GM13977 (cell line): ENCODE data around the gene RANBP17.
"Not testable (repeated sequence)": the region's sequence is repeated elsewhere in the genome, so short reads cannot be mapped to it uniquely, and the experiment has no call there.

Experiments used
- DNase-seq: peaks from one replicate; pipeline ENCODE4 v3.0.0; 2012; ENCODE audit warnings: low spot score
- CTCF ChIP-seq: IDR thresholded peaks from 2 replicates; pipeline ENCODE4 v1.5.1; 2012; ENCODE audit warnings: mild to moderate bottlenecking, control low read depth; ENCODE audit not compliant: insufficient read depth; ENCODE audit errors: extremely low read depth, missing control alignments
- in situ Hi-C: fragments of 300-500 bp; cut with MboI; formaldehyde crosslinking; loops from one replicate; pipeline ENCODE4 v1.12.0; 2022; ENCODE audit warnings: low sequenced_read_pairs, low pct_unique_long_range_greater_than_20kb, mixed read lengths, inconsistent platforms; ENCODE audit not compliant: unreplicated experiment

The RANBP17 gene

DNA sequence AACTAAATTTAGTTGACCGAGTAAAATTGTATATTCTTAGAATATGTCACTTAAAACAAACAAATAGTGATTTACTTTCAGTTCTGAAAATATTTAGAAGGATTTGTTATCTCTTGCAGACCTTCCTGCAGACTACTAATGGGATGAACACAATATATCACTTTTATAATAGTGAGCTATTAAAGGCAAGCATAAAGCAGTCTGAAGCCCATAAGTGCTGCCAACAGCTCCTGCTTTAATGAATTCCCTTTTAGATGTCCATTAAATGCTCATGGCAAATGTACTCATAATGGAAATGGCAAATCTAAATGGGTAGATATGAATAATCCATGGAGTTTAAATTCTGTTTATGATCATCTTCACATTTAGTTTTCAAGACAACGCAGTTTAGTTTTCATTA lies 170.2 kb downstream of the RANBP17 start:
- no peak for DNase-seq
- TF ChIP-seq CTCF, result no peak
- in situ Hi-C loops, result no loop called here

DNA sequence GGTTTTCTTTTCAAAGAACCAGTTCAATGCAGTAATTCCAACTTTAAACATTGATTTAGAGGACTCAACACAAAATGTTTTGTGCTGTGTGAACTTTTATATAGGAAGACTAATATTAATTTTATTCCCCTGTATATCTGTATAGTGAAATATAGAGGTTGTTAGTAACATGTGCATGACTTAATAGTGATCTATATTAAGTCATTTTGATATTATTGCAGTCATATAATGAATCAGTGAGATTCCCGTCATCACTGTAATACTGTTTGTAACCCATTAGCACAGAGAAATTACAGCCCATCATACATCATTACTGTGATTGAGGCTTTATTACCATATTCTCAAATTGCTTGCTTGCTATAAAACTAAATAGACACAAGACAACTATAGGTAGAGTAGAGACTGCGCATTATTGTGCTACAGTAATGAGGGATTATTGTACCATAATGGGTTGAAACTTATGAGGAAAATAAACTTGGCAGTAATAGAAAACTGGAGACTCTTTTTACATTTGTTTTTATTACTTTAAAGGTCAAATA lies 170.7 kb downstream of the RANBP17 start:
- TF ChIP-seq CTCF, result no peak
- no peak for DNase-seq
- in situ Hi-C loops, result no loop called here

- in situ Hi-C loops, DNase-seq: not testable (repeated sequence)
Measured at GRCh38 chr5:171041893-171042292, 180.1 kb downstream of the RANBP17 start.

DNA sequence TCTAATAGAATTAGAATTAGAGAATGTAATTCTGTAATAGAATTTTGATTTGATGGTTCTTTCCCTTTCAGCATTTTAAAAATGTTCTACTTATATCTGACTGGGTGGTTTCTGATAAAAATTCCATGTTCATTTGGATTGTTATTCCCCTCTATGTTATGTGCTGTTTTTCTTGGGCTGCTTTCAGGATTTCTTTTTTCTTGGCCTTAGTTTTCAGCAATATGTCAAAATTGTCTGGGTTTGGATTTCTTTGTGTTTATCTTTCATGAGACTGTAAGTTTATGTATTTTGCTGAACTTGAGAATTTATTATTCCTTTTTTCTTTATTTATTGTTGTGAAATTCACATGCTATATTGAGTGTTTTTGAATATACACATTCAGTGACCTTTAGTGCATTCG lies 189.1 kb downstream of the RANBP17 start:
- DNase-seq, result no peak
- no peak for TF ChIP-seq CTCF

DNA sequence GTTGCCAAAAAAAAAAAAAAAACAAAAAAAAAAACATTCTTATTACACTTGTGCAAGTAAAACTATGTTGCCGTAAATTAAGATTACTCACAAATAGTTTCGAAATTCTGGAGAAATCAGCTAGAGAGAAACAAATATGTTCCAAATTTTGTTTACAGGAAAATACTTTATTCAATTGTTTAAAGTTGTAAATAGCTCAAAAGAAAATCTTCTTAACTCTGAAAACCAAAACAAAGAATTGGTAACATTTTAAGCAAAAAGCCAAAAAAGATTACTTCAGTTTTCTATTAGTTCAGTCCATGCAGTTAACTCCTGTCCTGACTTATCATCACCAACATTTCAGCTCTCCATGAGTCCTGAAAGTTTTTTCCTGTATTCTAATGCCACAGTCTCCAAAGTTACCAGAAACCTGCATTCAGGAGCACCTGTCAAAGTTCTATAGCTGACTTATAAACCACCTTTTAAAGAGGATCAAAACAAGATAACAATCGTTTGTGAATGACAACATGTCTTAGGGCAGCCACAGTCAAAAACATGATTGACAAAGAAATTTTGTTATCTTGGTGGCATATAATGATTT lies 194.1 kb downstream of the RANBP17 start:
- DNase-seq, result no peak
- in situ Hi-C loops, result no loop called here
- TF ChIP-seq CTCF, result no peak

More for the DNA sequence above, 189.1 kb downstream of the RANBP17 start:
- in situ Hi-C loops, result no loop called here

DNA sequence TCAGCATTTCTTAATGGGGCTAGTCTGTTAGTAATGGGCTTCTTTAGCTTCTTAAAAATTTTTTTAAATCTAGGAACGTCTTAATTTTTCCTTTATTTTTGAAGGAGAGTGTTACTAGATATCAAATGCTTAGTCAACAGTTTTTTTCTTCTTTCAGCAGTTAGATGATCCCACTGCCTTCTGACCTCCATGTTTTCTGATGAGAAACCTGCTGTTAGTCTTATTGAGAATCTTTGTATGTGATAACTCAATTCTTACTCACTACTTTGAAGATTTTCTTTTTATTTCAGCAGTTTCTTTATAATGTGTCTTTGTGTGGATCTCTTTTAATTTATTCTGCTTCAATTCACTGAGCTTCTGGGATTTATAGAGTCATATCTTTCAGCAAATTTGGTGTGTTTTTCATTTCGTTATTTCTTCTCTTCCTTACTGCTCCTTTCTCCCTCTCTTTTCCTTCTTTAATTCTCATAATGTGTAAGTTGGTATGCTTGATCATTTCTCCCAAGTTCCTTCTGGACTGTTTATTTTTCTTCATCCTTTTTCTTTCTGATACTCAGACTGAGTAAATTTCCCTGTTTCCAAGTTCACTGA lies 205.8 kb downstream of the RANBP17 start:
- in situ Hi-C loops, result no loop called here
- no peak for TF ChIP-seq CTCF
- DNase-seq, result no peak

- in situ Hi-C loops, result no loop called here
- no peak for DNase-seq
- TF ChIP-seq CTCF, result no peak
Measured at GRCh38 chr5:171074747-171075146, 212.9 kb downstream of the RANBP17 start.
